Measurements from ENCODE around the gene F13B. TPM values are rescaled to one million over a fixed set of nuclear protein-coding genes. Genes with fewer than 3 reads are reported as not detected.
A peak's percentile ranks its signal among the peaks of the same experiment; 100 is the strongest.

F13B gene, protein sequence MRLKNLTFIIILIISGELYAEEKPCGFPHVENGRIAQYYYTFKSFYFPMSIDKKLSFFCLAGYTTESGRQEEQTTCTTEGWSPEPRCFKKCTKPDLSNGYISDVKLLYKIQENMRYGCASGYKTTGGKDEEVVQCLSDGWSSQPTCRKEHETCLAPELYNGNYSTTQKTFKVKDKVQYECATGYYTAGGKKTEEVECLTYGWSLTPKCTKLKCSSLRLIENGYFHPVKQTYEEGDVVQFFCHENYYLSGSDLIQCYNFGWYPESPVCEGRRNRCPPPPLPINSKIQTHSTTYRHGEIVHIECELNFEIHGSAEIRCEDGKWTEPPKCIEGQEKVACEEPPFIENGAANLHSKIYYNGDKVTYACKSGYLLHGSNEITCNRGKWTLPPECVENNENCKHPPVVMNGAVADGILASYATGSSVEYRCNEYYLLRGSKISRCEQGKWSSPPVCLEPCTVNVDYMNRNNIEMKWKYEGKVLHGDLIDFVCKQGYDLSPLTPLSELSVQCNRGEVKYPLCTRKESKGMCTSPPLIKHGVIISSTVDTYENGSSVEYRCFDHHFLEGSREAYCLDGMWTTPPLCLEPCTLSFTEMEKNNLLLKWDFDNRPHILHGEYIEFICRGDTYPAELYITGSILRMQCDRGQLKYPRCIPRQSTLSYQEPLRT
- total RNA-seq, result not detected
- not detected for polyA plus RNA-seq

DNA sequence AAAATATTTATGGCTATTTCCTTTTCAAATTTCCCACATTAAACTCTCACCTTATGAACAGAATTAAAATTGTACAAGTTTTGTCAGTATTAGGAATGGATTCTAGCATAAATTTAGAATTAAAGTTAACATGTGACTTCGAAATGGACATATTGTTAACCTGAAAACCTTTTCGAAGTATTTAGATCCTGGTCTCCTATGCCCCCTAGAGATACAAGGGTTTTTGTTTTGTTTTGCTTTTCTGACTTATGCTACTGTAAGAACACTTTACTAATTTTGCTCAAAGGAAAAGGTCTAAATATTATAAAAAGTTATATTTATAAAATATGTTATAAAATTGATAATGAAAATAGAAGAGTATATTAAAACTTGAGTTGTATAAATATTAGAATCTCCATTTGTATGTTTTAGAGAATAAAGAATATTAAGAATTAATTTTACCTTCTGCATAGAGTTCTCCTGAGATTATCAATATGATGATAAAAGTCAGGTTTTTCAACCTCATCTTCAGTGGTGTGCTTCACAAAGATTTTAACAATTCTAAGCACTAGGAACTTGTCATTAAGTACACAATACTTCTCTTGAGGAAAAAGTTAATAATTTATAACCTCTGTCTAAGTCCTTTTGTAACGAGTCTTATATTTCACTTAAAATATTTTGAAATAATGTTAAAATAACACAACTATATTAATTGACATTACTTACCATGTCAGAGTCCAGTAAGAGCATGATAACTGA, at the start of gene F13B:
F13B (minus strand) TSS at position 542 of the 738 bp plus-strand sequence; CDS start at position 505, 37 bp downstream.
- Mint-ChIP-seq H3K27me3 (peaks cover 9% of the 10 kb centered on the region), H3K9me3 (peaks cover 0 to 9% (median 1%) of the 10 kb centered on the region in 7 donors), H3K36me3 (no peaks in the 10 kb centered on the region), H3K4me3 (no peak within 1 kb of the TSS), H3K27ac (no peak within 1 kb of the TSS), H3K4me1 (no peaks in the 10 kb centered on the region)
- DNase-seq (no peak), ATAC-seq (ENCODE audit: low read depth in 2 of 2) (no peak)
- H3K27me3 ChIP-seq (ENCODE audit: control insufficient read depth, insufficient read depth, low read length), result peaks cover 4% of the 10 kb centered on the region
- H3K9me3 ChIP-seq (ENCODE audit: control insufficient read depth in 2 of 2, low read length in 2 of 2), result no peaks in the 10 kb centered on the region
- H3K27ac ChIP-seq (ENCODE audit: insufficient read depth, low read length, poor library complexity, severe bottlenecking), result no peak within 1 kb of the TSS
- H3K4me3 ChIP-seq (ENCODE audit: low read depth, low read length), result no peak within 1 kb of the TSS
- H3K36me3 ChIP-seq (ENCODE audit: control insufficient read depth, insufficient read depth, low read length), result no peaks in the 10 kb centered on the region
- no peaks in the 10 kb centered on the region for H3K4me1 ChIP-seq (ENCODE audit: control insufficient read depth, insufficient read depth, low read length, poor library complexity, severe bottlenecking)

DNA sequence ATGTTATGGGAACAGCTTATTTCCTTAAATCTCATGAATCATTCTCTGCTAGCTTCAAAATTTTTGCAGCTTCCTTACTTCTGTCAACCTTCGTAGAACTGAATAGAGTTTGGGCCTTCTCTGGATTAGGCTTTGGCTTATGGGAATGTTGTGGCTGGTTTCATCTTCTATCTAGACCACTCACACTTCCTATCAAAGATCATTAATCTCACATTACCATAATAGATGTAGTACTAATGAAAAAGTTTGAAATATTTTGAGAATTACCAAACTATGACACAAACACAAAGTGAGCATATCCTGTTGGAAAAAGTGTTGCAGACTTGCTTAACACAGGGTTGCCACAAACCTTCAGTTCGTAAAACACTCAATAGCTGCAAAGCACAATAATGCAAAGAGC, 49.1 kb upstream of the F13B start:
- Mint-ChIP-seq H3K9me3 (peaks cover 0 to 6% (median 0%) of the 10 kb centered on the region in 7 donors), H3K4me3 (no peak overlapping the region), H3K4me1 (peaks cover 0 to 13% (median 3%) of the 10 kb centered on the region in 4 donors)

DNA sequence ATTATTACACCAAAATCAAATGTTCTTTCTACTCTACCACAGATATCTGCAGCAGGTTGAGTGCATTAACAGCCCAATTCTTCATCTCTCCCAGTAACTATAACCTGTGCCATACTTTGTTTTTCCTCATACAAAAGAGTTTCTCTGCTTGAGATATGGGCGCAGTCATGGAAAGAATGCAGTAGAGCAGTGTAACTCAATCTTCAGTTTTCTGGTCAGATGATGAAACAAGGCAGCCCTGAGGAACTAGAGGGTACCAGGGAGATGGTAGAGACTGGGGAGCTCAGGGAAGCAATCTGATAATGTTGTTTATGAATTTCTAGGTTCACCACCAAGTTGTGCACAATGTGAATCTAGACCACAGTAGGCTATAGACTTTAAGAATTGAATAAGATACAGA, 39.8 kb upstream of the F13B start:
- no peaks in the 10 kb centered on the region for H3K9me3 ChIP-seq (ENCODE audit: control insufficient read depth in 2 of 2, low read length in 2 of 2)
- no peak overlapping the region for H3K4me3 ChIP-seq (ENCODE audit: low read depth, low read length)
- Mint-ChIP-seq H3K4me1 (peaks cover 5 to 25% (median 10%) of the 10 kb centered on the region in 4 donors), H3K9me3 (peaks cover 0 to 4% (median 1%) of the 10 kb centered on the region in 7 donors), H3K27me3 (no peaks in the 10 kb centered on the region), H3K4me3 (no peak overlapping the region), H3K27ac (peak overlapping the region in 1 of 3 donors; percentile 21), H3K36me3 (no peaks in the 10 kb centered on the region)
- ATAC-seq (ENCODE audit: low read depth in 2 of 2) (no peak), DNase-seq (no peak)
- no peak overlapping the region for H3K27ac ChIP-seq (ENCODE audit: insufficient read depth, low read length, poor library complexity, severe bottlenecking)
- H3K36me3 ChIP-seq (ENCODE audit: control insufficient read depth, insufficient read depth, low read length), result no peaks in the 10 kb centered on the region
- no peaks in the 10 kb centered on the region for H3K27me3 ChIP-seq (ENCODE audit: control insufficient read depth, insufficient read depth, low read length)
- H3K4me1 ChIP-seq (ENCODE audit: control insufficient read depth, insufficient read depth, low read length, poor library complexity, severe bottlenecking), result no peaks in the 10 kb centered on the region

More for the DNA sequence above, 49.1 kb upstream of the F13B start:
- ATAC-seq (ENCODE audit: low read depth in 2 of 2), result no peak
- H3K27ac ChIP-seq (ENCODE audit: insufficient read depth, low read length, poor library complexity, severe bottlenecking), result no peak overlapping the region
- no peaks in the 10 kb centered on the region for H3K9me3 ChIP-seq (ENCODE audit: control insufficient read depth in 2 of 2, low read length in 2 of 2)
- Mint-ChIP-seq H3K27me3 (no peaks in the 10 kb centered on the region), H3K27ac (peak overlapping the region in 1 of 3 donors; percentile 15), H3K36me3 (peaks cover 3% of the 10 kb centered on the region)
- no peaks in the 10 kb centered on the region for H3K36me3 ChIP-seq (ENCODE audit: control insufficient read depth, insufficient read depth, low read length)
- H3K4me1 ChIP-seq (ENCODE audit: control insufficient read depth, insufficient read depth, low read length, poor library complexity, severe bottlenecking), result no peaks in the 10 kb centered on the region
- DNase-seq, result no peak
- H3K27me3 ChIP-seq (ENCODE audit: control insufficient read depth, insufficient read depth, low read length), result no peaks in the 10 kb centered on the region
- no peak overlapping the region for H3K4me3 ChIP-seq (ENCODE audit: low read depth, low read length)

DNA sequence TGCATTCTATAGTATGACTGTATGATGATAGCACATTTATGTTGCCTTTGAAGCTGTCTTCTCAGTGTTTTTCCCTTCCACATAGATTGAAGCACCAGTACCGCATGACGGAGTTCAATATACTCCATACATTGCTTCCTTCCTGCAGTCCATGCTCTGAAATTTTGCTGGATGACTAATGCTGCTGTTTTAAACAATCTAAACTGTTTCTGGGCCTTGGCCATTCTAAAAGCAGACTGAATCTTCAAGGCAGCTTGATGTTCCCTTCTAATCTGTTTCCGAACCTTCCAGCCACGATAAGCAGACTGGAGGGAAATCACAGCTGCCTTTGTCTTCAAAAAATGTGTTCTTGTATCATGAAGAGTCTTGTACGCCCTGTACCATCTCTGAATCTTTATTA, 36.2 kb upstream of the F13B start:
- Mint-ChIP-seq H3K36me3 (no peaks in the 10 kb centered on the region), H3K4me1 (peaks cover 8 to 41% (median 23%) of the 10 kb centered on the region in 4 donors)

DNA sequence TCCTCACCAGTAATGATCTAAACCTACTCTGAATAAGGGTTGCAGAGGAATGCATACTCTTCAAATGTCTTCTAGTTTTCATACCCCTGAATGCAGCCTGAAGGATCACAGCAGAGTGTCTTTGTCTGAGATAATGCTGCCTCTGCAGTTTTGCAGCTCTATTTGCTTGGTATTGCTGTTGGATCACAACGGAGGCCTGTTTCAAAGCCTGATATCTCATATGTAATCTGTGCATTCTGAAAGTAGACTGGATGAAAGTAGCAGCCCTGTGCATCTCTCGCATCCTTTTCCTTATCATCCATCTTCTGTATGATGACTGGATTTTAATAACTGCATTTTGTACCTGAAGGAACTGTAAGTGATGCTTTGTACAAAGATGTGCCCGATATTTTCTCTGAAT, 34.9 kb upstream of the F13B start:
- no peaks in the 10 kb centered on the region for H3K27me3 Mint-ChIP-seq
- H3K4me1 ChIP-seq (ENCODE audit: control insufficient read depth, insufficient read depth, low read length, poor library complexity, severe bottlenecking), result no peaks in the 10 kb centered on the region

More for the DNA sequence above, 36.2 kb upstream of the F13B start:
- H3K9me3 Mint-ChIP-seq, result peaks cover 0 to 4% (median 0%) of the 10 kb centered on the region in 7 donors
- H3K4me1 ChIP-seq (ENCODE audit: control insufficient read depth, insufficient read depth, low read length, poor library complexity, severe bottlenecking), result no peaks in the 10 kb centered on the region
- no peaks in the 10 kb centered on the region for H3K9me3 ChIP-seq (ENCODE audit: control insufficient read depth in 2 of 2, low read length in 2 of 2)
- DNase-seq (no peak), ATAC-seq (ENCODE audit: low read depth in 2 of 2) (no peak)
- no peaks in the 10 kb centered on the region for H3K27me3 Mint-ChIP-seq
- H3K27me3 ChIP-seq (ENCODE audit: control insufficient read depth, insufficient read depth, low read length), result no peaks in the 10 kb centered on the region
- H3K4me3 ChIP-seq (ENCODE audit: low read depth, low read length), result no peak overlapping the region
- H3K27ac ChIP-seq (ENCODE audit: insufficient read depth, low read length, poor library complexity, severe bottlenecking), result no peak overlapping the region
- no peak overlapping the region for H3K4me3 Mint-ChIP-seq
- H3K27ac Mint-ChIP-seq, result peak overlapping the region in 1 of 3 donors; percentile 2
- no peaks in the 10 kb centered on the region for H3K36me3 ChIP-seq (ENCODE audit: control insufficient read depth, insufficient read depth, low read length)

DNA sequence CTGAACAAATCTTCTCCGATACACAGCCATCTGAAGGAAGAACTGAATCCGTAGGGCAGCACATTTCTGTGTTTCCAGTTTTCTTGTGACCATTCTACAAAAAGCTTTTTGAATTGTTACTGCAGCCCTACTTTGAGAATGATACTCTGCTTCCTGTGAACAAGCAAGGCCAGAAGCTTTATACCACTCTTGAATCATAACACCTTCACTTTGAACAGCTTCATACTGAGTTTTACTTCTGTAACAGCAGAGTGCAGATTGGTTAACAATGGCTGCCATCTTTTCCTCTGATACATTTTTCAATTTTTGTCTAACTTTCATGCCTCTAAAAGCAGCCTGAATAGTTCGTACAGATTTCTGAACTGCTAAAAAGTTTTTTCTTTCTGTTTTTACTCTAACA, 33.6 kb upstream of the F13B start:
- Histone ChIP-seq H3K27me3 (ENCODE audit: control insufficient read depth, insufficient read depth, low read length) (no peaks in the 10 kb centered on the region), H3K4me3 (ENCODE audit: low read depth, low read length) (peak overlapping the region; percentile 8), H3K36me3 (ENCODE audit: control insufficient read depth, insufficient read depth, low read length) (no peaks in the 10 kb centered on the region), H3K9me3 (ENCODE audit: control insufficient read depth in 2 of 2, low read length in 2 of 2) (no peaks in the 10 kb centered on the region), H3K27ac (ENCODE audit: insufficient read depth, low read length, poor library complexity, severe bottlenecking) (no peak overlapping the region), H3K4me1 (ENCODE audit: control insufficient read depth, insufficient read depth, low read length, poor library complexity, severe bottlenecking) (no peaks in the 10 kb centered on the region)
- Mint-ChIP-seq H3K36me3 (no peaks in the 10 kb centered on the region), H3K27ac (peak overlapping the region in 1 of 3 donors; percentile 6), H3K4me1 (peaks cover 8 to 31% (median 16%) of the 10 kb centered on the region in 4 donors), H3K27me3 (no peaks in the 10 kb centered on the region), H3K9me3 (peaks cover 0 to 3% (median 0%) of the 10 kb centered on the region in 7 donors), H3K4me3 (peak overlapping the region in 1 of 4 donors; percentile 70)
- peak in 1 of 2 donors; percentile 40 for ATAC-seq (ENCODE audit: low read depth in 2 of 2)
- no peak for DNase-seq

More for the DNA sequence above, 34.9 kb upstream of the F13B start:
- DNase-seq (no peak), ATAC-seq (ENCODE audit: low read depth in 2 of 2) (no peak)
- no peaks in the 10 kb centered on the region for H3K36me3 ChIP-seq (ENCODE audit: control insufficient read depth, insufficient read depth, low read length)
- peak overlapping the region in 2 of 3 donors; percentile 5 to 22 for H3K27ac Mint-ChIP-seq
- H3K9me3 Mint-ChIP-seq, result peaks cover 0 to 5% (median 0%) of the 10 kb centered on the region in 7 donors
- no peak overlapping the region for H3K4me3 Mint-ChIP-seq
- no peaks in the 10 kb centered on the region for H3K27me3 ChIP-seq (ENCODE audit: control insufficient read depth, insufficient read depth, low read length)
- peaks cover 7 to 41% (median 21%) of the 10 kb centered on the region in 4 donors for H3K4me1 Mint-ChIP-seq
- no peaks in the 10 kb centered on the region for H3K36me3 Mint-ChIP-seq
- H3K27ac ChIP-seq (ENCODE audit: insufficient read depth, low read length, poor library complexity, severe bottlenecking), result no peak overlapping the region
- H3K4me3 ChIP-seq (ENCODE audit: low read depth, low read length), result no peak overlapping the region
- H3K9me3 ChIP-seq (ENCODE audit: control insufficient read depth in 2 of 2, low read length in 2 of 2), result no peaks in the 10 kb centered on the region

DNA sequence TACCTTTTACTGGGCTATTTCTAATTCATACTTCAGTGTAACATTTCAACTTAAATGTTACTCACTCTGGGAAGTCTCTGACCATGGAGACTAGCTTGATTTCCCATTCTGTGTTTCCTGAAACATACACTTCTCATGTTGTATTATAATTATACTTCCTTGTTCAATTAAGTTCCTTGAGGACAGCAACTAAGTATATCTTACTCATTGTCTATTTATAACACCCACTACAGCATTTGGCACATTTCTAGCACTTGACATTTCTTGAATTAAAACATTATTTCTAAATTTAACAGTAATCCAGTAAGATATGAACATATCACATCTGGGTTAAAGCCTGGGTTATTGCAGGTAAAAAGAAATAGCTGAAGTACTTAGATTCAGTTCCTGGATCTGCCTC, 32.4 kb upstream of the F13B start:
- ATAC-seq (ENCODE audit: low read depth in 2 of 2) (no peak), DNase-seq (no peak)
- no peaks in the 10 kb centered on the region for H3K9me3 ChIP-seq (ENCODE audit: control insufficient read depth in 2 of 2, low read length in 2 of 2)
- no peaks in the 10 kb centered on the region for H3K4me1 ChIP-seq (ENCODE audit: control insufficient read depth, insufficient read depth, low read length, poor library complexity, severe bottlenecking)
- H3K36me3 ChIP-seq (ENCODE audit: control insufficient read depth, insufficient read depth, low read length), result no peaks in the 10 kb centered on the region
- Mint-ChIP-seq H3K9me3 (peaks cover 0 to 3% (median 0%) of the 10 kb centered on the region in 7 donors), H3K36me3 (no peaks in the 10 kb centered on the region), H3K27ac (peak overlapping the region in 1 of 3 donors; percentile 1), H3K4me3 (no peak overlapping the region), H3K27me3 (no peaks in the 10 kb centered on the region), H3K4me1 (peaks cover 10 to 31% (median 16%) of the 10 kb centered on the region in 4 donors)
- no peak overlapping the region for H3K4me3 ChIP-seq (ENCODE audit: low read depth, low read length)
- H3K27ac ChIP-seq (ENCODE audit: insufficient read depth, low read length, poor library complexity, severe bottlenecking), result no peak overlapping the region
- H3K27me3 ChIP-seq (ENCODE audit: control insufficient read depth, insufficient read depth, low read length), result no peaks in the 10 kb centered on the region

All from CD4-positive, CD25-positive, alpha-beta regulatory T cell (primary cell).